Retina (tissue), 1 donor: ENCODE results near the gene FRMD4A.

Source experiments
- DNase-seq: peaks from one replicate; pipeline ENCODE4 v3.0.0-alpha.2; 2016

The FRMD4A gene

GRCh38 chr10:13685885-13686284 lies 644.8 kb downstream of the FRMD4A start:
- no peak for DNase-seq

- no peak for DNase-seq
These were observed 645.8 kb downstream of the FRMD4A start for GRCh38 chr10:13684806-13685482.

GRCh38 chr10:13684252-13684791 lies 646.4 kb downstream of the FRMD4A start:
- no peak for DNase-seq

GRCh38 chr10:13683017-13683416 lies 647.7 kb downstream of the FRMD4A start:
- DNase-seq = no peak

GRCh38 chr10:13681960-13682359 lies 648.8 kb downstream of the FRMD4A start:
- no peak for DNase-seq

GRCh38 chr10:13681528-13681927 lies 649.2 kb downstream of the FRMD4A start:
- DNase-seq = no peak

- no peak for DNase-seq
These were observed 649.6 kb downstream of the FRMD4A start for GRCh38 chr10:13681095-13681494.

GRCh38 chr10:13678101-13678843 lies 652.5 kb downstream of the FRMD4A start:
- DNase-seq = no peak

GRCh38 chr10:13674645-13675588 lies 655.8 kb downstream of the FRMD4A start:
- DNase-seq = no peak

- DNase-seq = no peak
These were observed 657.6 kb downstream of the FRMD4A start for GRCh38 chr10:13673156-13673555.

- no peak for DNase-seq
These were observed 658.2 kb downstream of the FRMD4A start for GRCh38 chr10:13672548-13672947.

GRCh38 chr10:13671904-13672303 lies 658.8 kb downstream of the FRMD4A start:
- DNase-seq = no peak

GRCh38 chr10:13670311-13670710 lies 660.4 kb downstream of the FRMD4A start:
- no peak for DNase-seq

GRCh38 chr10:13669901-13670300 lies 660.8 kb downstream of the FRMD4A start:
- DNase-seq = no peak

GRCh38 chr10:13669182-13669855 lies 661.4 kb downstream of the FRMD4A start:
- DNase-seq = no peak

GRCh38 chr10:13668126-13668525 lies 662.6 kb downstream of the FRMD4A start:
- DNase-seq = no peak

- no peak for DNase-seq
These were observed 665.0 kb downstream of the FRMD4A start for GRCh38 chr10:13665516-13666262.

GRCh38 chr10:13661256-13661655 lies 669.5 kb downstream of the FRMD4A start:
- no peak for DNase-seq

- DNase-seq = no peak
These were observed 670.2 kb downstream of the FRMD4A start for GRCh38 chr10:13660551-13660920.

GRCh38 chr10:13659887-13660550 lies 670.7 kb downstream of the FRMD4A start:
- peak; percentile 78 for DNase-seq
